CD4-positive, alpha-beta T cell treated with Interleukin-1 beta for 1 hour (primary cell): ENCODE measurements around the gene NDOR1.

Experiments
- DNase-seq, 2 donors: peaks; one replicate each; pipeline ENCODE4 v3.0.0-alpha.2; 2020 to 2022

The NDOR1 gene

DNA sequence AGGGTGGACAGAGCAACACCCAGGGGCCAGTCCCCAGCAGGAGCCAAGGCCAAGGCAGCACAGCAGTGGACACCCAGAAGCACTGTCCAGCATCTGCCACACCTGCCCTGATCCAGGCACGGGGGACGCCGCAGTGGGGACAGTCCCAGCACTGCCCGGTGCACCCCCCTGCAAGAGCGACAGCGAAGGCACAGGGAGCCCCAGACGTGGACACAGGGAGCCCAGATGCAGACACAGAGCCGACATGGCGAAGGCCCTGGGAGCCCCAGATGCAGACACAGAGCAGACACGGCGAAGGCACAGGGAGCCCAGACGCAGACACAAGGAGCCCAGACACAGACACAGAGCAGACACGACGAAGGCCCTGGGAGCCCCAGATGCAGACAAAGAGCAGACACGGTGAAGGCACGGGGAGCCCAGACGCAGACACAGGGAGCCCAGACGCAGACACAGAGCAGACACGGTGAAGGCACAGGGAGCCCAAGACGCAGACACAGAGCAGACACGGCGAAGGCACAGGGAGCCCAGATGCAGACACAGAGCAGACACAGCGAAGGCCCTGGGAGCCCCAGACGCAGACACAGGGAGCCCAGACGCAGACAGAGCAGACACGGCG is 21.4 kb upstream of the NDOR1 start:
- no peak for DNase-seq

- DNase-seq: no peak
These were observed 20.4 kb upstream of the NDOR1 start for GRCh38 chr9:137184881-137185660.

DNA sequence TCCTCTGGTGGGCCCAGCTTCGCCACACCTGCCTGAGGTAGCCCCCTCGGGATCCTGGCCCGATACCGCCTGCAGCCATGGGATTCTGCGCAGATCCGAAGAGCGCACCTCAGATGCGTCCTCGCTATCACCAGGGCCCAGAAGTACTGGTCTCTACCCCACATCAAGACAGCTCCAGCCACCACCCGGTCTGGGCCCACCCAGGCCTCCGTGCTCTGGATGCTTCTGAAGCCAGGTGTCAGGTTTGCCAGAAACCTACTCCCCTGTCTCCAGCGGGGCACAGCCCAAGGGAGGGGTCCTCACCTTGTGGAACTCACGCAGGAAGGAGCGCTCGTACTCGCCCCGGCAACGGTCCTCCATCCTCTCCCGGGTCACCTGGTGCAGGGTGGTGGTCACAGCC is 19.6 kb upstream of the NDOR1 start:
- no peak for DNase-seq

DNA sequence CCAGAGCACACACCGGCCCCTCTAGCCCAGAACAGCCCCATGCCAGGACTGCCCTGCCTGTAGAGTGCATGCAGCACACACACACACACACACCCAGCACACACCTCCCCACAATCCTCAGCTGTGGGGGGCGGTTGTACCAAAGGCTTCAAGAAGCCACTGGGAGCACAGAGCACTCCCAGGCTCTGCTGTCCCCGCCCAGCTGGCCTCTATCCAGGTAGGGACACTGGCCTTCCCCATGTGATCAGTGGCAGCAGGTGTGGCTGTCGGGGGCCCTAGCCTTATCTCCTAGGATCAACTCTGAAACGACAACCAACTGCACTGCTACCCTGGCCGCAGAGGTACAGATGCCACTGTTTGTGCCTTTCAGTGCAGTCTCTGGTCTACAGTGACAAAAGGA is 19.1 kb upstream of the NDOR1 start:
- DNase-seq: no peak

GRCh38 chr9:137187386-137187785 is 18.1 kb upstream of the NDOR1 start:
- no peak for DNase-seq

DNA sequence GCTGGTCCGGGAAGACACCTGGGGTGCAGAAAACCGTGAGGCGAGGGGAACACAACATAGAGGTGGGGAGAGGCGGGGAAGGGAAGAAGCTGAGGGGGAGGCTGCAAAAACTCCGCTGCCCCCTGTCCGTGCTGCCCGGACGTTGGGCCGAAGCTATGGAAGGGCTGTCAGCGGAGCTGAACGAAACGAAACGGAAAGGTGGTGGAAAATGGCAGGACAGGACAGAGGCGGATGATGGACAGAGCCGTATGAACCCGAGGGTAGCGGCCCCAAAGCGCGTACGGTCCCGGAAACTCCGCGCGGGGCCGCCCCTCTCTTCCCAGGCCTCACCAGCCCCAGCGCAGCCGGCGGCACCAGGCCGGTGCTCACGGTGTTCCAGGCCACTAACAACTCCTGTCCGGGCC is 17.4 kb upstream of the NDOR1 start:
- no peak for DNase-seq

GRCh38 chr9:137188490-137189296 is 16.8 kb upstream of the NDOR1 start, which contains the start of the genes ANAPC2 and SSNA1:
TSS of gene ANAPC2 (minus strand) at chr9:137188560. CDS start at chr9:137188532, 28 bp downstream.
TSS of gene SSNA1 (plus strand) at chr9:137188676. CDS start at chr9:137188727, 51 bp downstream.
- DNase-seq: peak; percentile 93 to 94

DNA sequence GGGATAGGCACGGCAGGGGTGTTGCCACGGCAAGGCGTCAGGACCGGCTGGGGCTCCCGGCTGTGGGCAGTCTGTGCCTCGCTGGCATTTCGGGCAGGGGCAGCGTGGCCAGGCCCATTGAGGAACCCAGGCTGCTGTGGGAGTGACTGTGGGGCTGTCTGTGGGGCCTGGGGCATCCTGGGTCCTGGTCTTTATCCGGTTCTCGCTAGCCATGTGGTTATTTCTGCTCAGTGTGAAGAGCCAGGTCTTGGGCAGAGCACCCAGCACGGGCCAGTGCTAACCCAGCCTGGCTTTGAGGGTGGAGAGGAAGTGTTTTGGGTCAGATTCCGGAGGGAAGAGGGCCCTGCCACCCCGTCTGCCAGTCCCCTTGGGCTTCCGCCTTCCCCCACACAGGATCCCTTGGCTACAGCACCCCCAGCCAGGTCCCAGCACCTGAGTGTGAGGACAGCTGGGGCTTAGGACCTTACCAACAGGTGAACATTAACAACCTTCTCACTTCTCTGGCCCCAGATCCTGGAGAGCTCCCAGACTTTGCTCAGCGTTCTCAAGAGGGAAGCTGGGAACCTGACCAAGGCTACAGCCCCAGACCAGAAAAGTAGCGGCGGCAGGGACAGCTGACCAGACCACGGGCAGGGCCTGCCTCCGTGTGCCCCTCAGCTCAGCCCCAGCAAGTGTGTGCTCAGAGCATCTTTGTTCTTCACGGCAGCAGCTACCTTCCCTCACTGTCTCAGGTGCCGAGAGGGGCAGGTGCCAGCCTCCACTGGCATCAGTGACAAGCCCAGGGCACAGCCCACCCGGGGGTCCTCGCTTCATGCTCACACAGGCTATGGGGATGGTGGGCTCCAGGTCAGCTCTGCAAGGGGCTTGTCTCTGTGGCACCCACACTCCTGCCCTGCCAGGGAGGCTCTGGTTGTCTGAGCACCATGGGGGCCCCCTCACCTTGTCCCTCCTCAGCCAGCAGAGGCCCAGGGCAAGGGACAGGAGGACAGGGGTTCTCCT is 15.9 kb upstream of the NDOR1 start:
- no peak for DNase-seq

- DNase-seq: no peak
These were observed 15.1 kb upstream of the NDOR1 start for GRCh38 chr9:137190315-137190856.

DNA sequence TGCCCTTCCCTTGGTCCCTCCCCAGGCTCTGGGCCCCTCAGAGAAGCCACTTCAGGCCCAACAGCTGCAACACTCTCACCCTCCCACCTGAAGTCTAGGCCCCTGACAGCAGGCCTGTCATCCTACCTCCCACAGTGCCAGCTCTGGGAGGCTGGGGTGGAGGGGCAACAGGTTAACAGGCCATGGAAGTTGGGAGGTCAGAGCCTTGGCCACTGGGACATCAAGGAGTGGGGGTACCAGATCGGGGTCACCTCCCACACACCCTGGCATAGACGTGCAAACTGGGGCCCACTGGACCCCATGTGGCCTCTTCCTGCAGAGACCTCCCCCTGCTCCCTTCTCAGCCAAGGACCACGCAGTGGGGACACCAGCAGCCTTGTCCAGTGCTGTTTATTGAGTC is 14.3 kb upstream of the NDOR1 start:
- DNase-seq: no peak

DNA sequence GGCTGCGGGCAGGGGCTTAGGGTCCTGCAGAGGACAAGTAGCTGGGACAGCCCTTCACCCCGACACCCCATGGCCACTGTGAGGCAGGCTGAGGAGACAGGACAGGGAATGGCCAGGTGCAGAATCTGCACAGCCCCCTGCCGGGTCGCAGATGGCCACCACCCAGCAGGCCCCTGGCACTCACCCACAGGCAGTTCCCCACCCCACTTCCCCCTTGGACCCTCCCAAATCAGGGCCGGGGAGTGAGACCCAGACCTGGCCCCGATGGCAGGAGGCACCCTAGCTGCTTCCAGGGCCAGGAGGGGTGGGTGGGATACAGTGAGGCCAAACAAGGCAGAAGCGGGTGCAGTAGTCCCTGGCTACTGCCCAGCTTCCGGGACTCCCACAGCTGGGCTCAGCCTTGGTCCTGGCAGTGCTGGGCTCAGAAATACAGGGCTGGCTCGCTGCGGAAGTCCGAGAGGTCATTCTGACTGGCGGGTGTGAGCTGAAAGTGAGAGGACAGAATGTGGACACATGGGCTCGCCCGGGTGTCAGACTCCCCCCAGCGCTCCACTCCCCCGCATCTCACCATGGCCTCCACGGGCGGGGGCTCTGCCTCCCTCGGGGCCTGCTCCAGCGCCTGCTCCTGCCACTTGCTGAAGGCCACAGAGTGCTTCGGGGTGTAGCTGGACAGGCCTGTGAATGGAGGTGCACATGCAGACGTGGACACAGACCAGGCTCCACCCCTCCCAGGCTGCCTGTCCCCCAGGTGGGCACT is 13.6 kb upstream of the NDOR1 start:
- DNase-seq: no peak

- no peak for DNase-seq
These were observed 13.1 kb upstream of the NDOR1 start for GRCh38 chr9:137192448-137192780.

DNA sequence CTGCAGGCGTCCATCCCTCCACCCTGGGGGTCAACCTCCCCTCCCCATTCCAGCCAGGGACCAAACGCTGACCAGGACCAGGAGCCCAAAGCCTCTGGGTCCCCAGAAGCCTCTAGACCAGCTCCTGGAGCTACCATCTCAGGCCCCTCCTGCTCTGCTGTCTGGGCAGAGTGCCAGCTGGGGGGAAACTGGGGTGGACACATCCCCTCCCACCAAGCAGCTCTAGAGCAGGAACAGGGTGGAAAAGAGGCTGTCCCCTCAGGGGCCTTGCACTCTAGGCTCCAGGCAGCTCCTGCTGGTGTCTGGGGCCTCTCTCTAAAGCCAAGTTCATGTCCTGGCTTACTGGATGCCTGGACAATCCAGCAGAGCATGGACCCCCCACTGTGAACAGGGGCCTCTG is 12.6 kb upstream of the NDOR1 start:
- no peak for DNase-seq

DNA sequence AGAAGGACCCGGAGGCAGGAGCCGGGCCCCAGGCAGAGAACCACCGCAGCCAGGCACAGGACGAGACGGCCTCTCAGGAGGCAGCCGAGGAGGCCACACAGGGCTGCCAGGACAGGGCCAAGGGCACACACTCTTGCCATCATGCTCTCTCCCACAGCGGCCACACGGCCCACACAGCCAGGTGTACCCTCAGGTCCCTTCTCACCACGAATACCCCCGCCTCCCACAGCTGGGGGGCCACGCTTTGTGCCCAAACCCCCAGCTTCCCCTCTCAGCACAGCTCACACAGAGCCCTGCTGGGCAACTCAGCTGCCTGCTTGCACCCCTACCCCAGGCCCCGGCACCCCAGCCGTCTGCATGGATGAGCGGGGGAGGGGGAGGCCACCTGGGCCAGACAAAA is 11.7 kb upstream of the NDOR1 start:
- no peak for DNase-seq

DNA sequence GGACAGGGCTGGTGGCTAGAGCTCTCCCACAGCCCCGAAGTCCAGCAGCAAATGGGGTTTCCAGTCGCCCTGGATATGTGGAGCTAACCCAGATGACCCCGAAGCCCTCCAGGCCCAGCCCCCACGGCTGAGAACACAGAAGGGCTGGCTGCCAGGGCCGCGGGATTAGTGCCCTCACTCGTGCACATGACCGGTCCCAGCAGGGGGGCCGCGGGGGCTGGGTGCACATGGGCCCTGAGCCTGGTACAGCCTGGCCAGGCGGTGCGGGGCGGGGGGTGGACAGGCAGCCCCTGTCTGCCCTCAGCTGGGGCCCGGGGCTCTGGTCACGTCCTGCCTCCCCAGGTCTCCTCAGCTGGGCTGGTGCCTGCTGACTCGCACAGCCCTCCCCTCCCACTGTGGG is 11.1 kb upstream of the NDOR1 start:
- DNase-seq: no peak

DNA sequence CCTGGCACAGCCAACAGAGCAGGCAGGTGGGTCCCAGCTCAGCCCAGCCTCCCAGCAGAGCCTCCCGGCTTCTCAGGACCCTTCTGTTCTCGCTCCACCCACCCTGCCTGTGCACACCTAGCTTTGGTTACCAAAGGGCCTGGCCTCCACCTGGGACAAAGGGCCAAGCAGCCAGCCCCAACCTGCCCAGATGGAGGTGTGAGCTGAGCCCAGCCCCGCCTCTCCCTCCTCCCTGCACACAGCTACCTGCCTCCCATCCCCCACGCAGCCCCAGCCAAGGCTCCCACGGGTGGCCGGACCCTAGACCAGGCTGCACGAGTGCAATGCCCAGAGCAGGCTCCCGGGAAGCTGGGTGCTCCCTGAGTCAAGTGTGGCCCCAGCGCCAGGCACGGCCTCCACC is 10.6 kb upstream of the NDOR1 start:
- DNase-seq: no peak

- DNase-seq: no peak
These were observed 9.8 kb upstream of the NDOR1 start for GRCh38 chr9:137195525-137196220.

DNA sequence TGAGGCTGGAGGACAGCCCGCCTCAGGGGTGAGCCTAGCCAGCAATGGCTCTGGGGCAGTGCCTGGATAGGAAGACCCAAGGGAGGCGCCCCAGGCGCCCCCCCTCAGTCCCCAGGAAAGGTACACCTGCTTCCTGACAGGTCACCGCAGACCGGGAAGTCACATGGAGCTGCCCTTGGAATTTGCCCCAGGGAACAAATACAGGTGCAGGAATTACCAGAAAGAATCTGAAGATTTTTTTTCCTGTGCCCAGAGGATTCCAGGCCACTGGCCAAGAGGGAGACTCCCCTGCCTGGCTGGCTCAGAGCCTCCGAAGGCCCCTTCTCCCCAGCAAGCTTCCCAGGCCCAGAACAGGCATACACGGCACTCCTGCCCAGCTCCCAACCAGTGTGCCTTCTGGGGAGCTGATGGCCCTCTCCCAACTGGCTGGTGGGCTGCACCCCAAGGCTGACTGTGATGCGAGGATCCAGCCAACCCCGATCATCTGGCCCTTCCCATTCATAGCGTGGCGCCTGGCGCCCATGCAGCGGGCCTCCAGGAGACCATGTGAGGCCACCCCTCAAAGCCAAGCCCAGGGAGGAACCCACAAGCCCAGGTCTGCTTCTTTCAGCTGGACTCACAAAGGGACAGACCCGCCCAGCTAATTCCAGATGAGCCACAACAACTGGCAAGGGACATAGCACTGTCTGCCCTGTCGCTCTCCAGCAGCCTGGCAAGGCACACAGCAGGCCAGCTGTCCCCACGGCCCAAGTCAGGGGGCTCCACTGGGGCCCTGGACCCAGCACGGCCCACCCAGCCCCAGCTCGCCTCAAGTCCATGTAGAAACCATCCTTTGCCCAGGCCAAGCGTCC is 7.2 kb upstream of the NDOR1 start:
- no peak for DNase-seq

DNA sequence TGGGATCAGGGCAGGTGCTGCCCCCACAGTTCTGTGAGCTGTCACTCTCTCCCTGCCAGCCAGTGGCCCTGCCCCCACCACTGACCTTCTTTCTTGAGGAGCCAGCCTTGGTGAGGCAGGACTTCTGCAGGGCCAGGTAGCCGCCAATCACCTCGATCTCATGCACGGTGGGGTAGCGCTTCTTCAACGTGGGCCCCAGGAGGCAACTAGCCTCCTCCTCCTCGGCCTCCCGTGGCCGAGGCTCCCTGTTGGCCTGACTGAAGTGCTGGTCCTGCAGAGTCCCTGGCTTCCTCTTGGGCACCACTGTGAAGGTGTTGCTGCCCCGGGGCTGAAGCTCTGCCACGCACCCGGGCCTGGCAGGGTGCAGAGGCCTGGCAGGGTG is 6.6 kb upstream of the NDOR1 start:
- no peak for DNase-seq
